Measurements from ENCODE around the gene ABCB6.

DNA sequence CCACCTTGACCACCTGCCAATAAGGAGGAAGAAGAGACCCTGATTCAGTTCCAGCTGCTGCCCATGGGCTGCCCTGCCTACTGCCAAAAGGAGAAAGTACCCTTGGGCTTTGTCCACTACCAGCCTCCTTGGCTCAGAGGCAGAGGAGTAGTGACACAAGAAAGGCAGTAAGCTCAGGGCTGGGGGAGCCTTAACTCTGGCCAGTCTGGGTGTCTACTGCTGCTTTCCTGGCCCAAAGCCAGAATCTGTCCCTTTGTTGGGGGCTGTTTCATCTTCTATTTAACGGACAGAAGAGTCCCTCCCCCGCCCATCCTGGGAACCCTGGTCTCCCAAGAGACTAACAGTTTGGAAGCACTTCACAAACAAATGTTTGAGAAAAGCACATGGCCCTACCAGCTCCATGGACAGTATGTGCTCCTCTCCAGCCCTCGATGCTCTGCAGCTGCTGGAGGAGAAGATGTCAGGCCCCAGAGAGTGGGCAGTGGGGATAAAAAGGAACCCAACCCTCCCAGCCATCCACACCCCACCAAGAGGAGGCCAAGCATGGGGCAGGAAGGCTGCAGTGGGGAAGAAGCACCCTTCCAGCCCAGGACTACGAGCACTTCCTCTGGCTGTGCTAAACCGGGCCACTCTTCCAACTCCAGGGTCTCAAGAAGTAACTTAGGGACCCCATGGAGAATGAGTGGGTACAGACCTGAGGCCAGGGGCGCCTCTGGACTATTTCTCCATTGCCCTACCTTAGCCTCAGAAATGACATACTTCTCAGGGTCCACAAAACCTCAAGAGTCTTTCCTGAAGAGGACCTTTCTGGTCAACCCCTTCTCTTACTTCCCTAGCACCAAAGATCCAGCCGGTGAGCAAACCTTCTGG lies 9.5 kb upstream of the ABCB6 start:
- TF ChIP-seq, protein P1, sequence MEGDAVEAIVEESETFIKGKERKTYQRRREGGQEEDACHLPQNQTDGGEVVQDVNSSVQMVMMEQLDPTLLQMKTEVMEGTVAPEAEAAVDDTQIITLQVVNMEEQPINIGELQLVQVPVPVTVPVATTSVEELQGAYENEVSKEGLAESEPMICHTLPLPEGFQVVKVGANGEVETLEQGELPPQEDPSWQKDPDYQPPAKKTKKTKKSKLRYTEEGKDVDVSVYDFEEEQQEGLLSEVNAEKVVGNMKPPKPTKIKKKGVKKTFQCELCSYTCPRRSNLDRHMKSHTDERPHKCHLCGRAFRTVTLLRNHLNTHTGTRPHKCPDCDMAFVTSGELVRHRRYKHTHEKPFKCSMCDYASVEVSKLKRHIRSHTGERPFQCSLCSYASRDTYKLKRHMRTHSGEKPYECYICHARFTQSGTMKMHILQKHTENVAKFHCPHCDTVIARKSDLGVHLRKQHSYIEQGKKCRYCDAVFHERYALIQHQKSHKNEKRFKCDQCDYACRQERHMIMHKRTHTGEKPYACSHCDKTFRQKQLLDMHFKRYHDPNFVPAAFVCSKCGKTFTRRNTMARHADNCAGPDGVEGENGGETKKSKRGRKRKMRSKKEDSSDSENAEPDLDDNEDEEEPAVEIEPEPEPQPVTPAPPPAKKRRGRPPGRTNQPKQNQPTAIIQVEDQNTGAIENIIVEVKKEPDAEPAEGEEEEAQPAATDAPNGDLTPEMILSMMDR (IDR thresholded peaks at IDR 0.05; ENCODE audit: insufficient read depth, low read depth, low read length) = no peak
- no peak for TF ChIP-seq EZH2 (IDR thresholded peaks at IDR 0.05; ENCODE audit: insufficient read depth, low read length)
